ENCODE data around the gene DENND5B.
"Not testable (repeated sequence)": the region's sequence is repeated elsewhere in the genome, so short reads cannot be mapped to it uniquely, and the experiment has no call there.

DENND5B gene

DNA sequence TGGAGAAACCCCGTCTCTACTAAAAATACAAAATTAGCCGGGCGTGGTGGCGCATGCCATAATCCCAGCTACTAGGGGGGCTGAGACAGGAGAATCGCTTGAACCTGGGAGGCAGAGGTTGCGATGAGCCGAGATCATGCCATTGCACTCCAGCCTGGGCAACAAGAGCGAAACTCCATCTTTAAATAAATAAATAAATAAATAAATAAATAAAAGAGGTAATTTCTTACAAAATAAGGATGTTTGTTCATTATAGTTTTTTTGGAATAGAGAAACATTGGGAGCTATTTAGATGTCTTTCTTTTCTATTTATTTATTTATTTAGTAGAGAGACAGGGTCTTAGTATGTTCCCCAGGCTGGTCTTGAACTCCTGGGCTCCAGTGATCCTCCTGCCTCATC is 213.7 kb downstream of the DENND5B start:
- H3K4me1 ChIP-seq (ENCODE audit: control insufficient read depth in 1 of 2, insufficient read depth in 2 of 2, low read length in 2 of 2); H3K4ac ChIP-seq (ENCODE audit: low read depth, low read length); H3K79me1 ChIP-seq (ENCODE audit: low read length); H2BK120ac ChIP-seq (ENCODE audit: insufficient read depth, low read length, poor library complexity); H3K9me3 ChIP-seq (ENCODE audit: insufficient read depth, low read depth, low read length); H4K91ac ChIP-seq (ENCODE audit: low read depth, low read length); H2BK12ac ChIP-seq (ENCODE audit: low read length); H3K36me3 ChIP-seq (ENCODE audit: control insufficient read depth in 1 of 2, insufficient read depth in 2 of 2, low read length in 2 of 2); H3K79me2 ChIP-seq (ENCODE audit: control insufficient read depth, insufficient read depth, low read length, poor library complexity); H3K27ac ChIP-seq (ENCODE audit: low read depth, low read length); H3K23ac ChIP-seq (ENCODE audit: low read length); H3K9ac ChIP-seq (ENCODE audit: low read length); H3K4me2 ChIP-seq (ENCODE audit: low read length); H4K12ac ChIP-seq (ENCODE audit: low read depth, low read length); H3K18ac ChIP-seq (ENCODE audit: low read length); H3K27me3 ChIP-seq (ENCODE audit: insufficient read depth, low read length); H3K4me3 ChIP-seq (ENCODE audit: low read depth, low read length); H2AFZ ChIP-seq (ENCODE audit: insufficient read depth, low read length, poor library complexity); H2BK5ac ChIP-seq (ENCODE audit: low read depth, low read length, poor library complexity); H3K14ac ChIP-seq (ENCODE audit: low read length); DNase-seq; H2AK5ac ChIP-seq (ENCODE audit: low read length); H4K8ac ChIP-seq (ENCODE audit: low read depth, low read length): not testable (repeated sequence)
- no CpG with 5 or more reads among the region's 8 CpGs for WGBS (ENCODE audit: extremely low coverage, insufficient coverage, insufficient read length)

DNA sequence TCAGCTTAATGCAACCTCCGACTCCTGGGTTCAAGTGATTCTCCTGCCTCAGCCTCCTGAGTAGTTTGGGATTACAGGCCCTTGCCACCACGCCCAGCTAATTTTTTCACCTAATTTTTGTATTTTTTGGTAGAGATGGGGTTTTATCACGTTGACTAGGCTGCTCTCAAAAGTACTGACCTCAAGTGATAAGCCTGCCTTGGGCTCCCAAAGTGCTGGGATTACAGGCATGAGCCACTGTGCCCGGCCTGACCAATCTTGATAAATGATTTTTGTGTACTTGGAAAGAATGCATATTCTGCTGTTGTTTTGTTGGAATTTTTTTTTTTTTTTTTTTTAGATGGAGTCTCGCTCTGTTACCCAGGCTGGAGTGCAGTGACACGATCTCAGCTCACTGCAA is 215.5 kb downstream of the DENND5B start:
- H2AK5ac ChIP-seq (ENCODE audit: low read length); H4K12ac ChIP-seq (ENCODE audit: low read depth, low read length); H3K79me2 ChIP-seq (ENCODE audit: control insufficient read depth, insufficient read depth, low read length, poor library complexity); H3K4ac ChIP-seq (ENCODE audit: low read depth, low read length); H3K23ac ChIP-seq (ENCODE audit: low read length); H2AFZ ChIP-seq (ENCODE audit: insufficient read depth, low read length, poor library complexity); H3K27me3 ChIP-seq (ENCODE audit: insufficient read depth, low read length); H2BK12ac ChIP-seq (ENCODE audit: low read length); H3K4me2 ChIP-seq (ENCODE audit: low read length); H4K8ac ChIP-seq (ENCODE audit: low read depth, low read length); H3K4me1 ChIP-seq (ENCODE audit: control insufficient read depth in 1 of 2, insufficient read depth in 2 of 2, low read length in 2 of 2); H3K4me3 ChIP-seq (ENCODE audit: low read depth, low read length); H2BK120ac ChIP-seq (ENCODE audit: insufficient read depth, low read length, poor library complexity); DNase-seq; H3K27ac ChIP-seq (ENCODE audit: low read depth, low read length); H2BK5ac ChIP-seq (ENCODE audit: low read depth, low read length, poor library complexity); H3K14ac ChIP-seq (ENCODE audit: low read length); H3K18ac ChIP-seq (ENCODE audit: low read length); H4K91ac ChIP-seq (ENCODE audit: low read depth, low read length); H3K79me1 ChIP-seq (ENCODE audit: low read length); H3K9ac ChIP-seq (ENCODE audit: low read length); H3K9me3 ChIP-seq (ENCODE audit: insufficient read depth, low read depth, low read length); H3K36me3 ChIP-seq (ENCODE audit: control insufficient read depth in 1 of 2, insufficient read depth in 2 of 2, low read length in 2 of 2): not testable (repeated sequence)
- WGBS (ENCODE audit: extremely low coverage, insufficient coverage, insufficient read length), result no CpG with 5 or more reads among the region's 6 CpGs

DNA sequence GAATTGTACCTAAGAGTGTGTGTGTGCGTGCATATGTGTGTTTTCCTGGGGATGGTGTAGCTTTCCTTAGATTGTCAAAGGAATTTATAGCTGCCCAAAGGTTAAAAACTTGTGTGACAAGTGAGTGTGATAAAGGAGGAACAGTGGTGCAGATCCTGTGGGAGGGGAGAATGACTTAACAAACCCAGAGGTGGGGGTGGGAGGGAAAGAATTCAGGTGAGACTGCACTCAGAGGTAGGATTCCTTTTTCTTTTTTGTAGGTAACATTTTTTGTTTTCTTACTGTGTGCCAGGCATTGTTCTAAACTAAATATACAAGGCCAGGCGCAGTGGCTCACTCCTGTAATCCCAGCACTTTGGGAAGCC is 219.7 kb downstream of the DENND5B start:
- H2BK5ac ChIP-seq (ENCODE audit: low read depth, low read length, poor library complexity), result peak overlapping the region; percentile 19
- no peak overlapping the region for H2BK12ac ChIP-seq (ENCODE audit: low read length)
- peak overlapping the region; percentile 58 for H3K14ac ChIP-seq (ENCODE audit: low read length)
- no peak overlapping the region for H2AK5ac ChIP-seq (ENCODE audit: low read length)
- no peaks in the 10 kb centered on the region for H3K9me3 ChIP-seq (ENCODE audit: insufficient read depth, low read depth, low read length)
- H3K27ac ChIP-seq (ENCODE audit: low read depth, low read length), result peak overlapping the region; percentile 93
- H4K91ac ChIP-seq (ENCODE audit: low read depth, low read length), result peak overlapping the region; percentile 13
- peaks cover 13 to 27% of the 10 kb centered on the region in 2 experiments for H3K4me1 ChIP-seq (ENCODE audit: control insufficient read depth in 1 of 2, insufficient read depth in 2 of 2, low read length in 2 of 2)
- H3K36me3 ChIP-seq (ENCODE audit: control insufficient read depth in 1 of 2, insufficient read depth in 2 of 2, low read length in 2 of 2), result no peaks in the 10 kb centered on the region
- H3K79me1 ChIP-seq (ENCODE audit: low read length), result peaks cover 21% of the 10 kb centered on the region
- no peak overlapping the region for H3K23ac ChIP-seq (ENCODE audit: low read length)
- peak; percentile 21 to 63 for DNase-seq
- H3K27me3 ChIP-seq (ENCODE audit: insufficient read depth, low read length), result no peaks in the 10 kb centered on the region
- no peak overlapping the region for H3K4me3 ChIP-seq (ENCODE audit: low read depth, low read length)
- H3K9ac ChIP-seq (ENCODE audit: low read length), result no peak overlapping the region
- H3K79me2 ChIP-seq (ENCODE audit: control insufficient read depth, insufficient read depth, low read length, poor library complexity), result peaks cover 4% of the 10 kb centered on the region
- WGBS (ENCODE audit: extremely low coverage, insufficient coverage, insufficient read length), result no CpG with 5 or more reads among the region's 2 CpGs
- H4K12ac ChIP-seq (ENCODE audit: low read depth, low read length), result no peak overlapping the region
- H3K4ac ChIP-seq (ENCODE audit: low read depth, low read length), result no peak overlapping the region
- peak overlapping the region; percentile 62 for H3K4me2 ChIP-seq (ENCODE audit: low read length)
- H3K18ac ChIP-seq (ENCODE audit: low read length), result no peak overlapping the region
- no peak overlapping the region for H2BK120ac ChIP-seq (ENCODE audit: insufficient read depth, low read length, poor library complexity)
- peak overlapping the region; percentile 1 for H4K8ac ChIP-seq (ENCODE audit: low read depth, low read length)
- no peak overlapping the region for H2AFZ ChIP-seq (ENCODE audit: insufficient read depth, low read length, poor library complexity)

DNA sequence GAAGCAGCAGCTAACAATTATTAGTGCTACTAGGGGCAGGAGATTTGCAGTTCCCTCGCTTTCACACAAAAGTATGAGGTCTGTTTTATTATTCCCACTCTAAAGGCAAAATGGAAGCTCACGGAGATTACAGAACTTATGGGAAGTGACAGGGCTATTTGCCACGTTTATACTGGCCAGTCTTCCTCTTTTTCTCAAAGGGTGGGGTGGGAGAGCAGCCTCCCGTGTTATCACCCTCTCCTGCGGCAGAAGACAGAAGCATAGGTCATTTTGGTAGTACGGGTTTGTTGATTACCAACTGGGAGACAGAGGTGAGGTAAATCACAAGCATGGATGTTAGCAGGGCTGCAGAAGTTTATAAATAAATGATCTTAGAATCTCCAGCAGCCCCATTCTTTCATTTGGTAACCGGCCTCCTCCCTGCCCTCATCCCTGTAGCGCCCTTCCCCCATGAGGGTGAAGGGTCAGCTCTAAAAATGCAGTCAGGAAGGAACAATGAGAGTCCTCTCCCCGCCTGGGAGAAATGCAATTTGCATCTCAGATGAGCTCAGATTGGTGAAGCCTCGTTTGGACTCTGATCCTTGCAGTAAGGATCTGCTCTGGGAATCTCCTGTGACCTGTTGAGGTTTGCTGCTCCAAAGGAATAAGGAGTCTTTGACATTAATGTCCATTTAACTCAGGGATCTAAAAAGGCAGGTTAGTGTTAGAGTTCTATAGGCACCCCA is 220.2 kb downstream of the DENND5B start:
- H3K36me3 ChIP-seq (ENCODE audit: control insufficient read depth in 1 of 2, insufficient read depth in 2 of 2, low read length in 2 of 2), result no peaks in the 10 kb centered on the region
- H3K79me2 ChIP-seq (ENCODE audit: control insufficient read depth, insufficient read depth, low read length, poor library complexity), result peaks cover 4% of the 10 kb centered on the region
- H2BK120ac ChIP-seq (ENCODE audit: insufficient read depth, low read length, poor library complexity), result peak overlapping the region; percentile 73
- no peak overlapping the region for H3K9ac ChIP-seq (ENCODE audit: low read length)
- peak overlapping the region; percentile 60 for H3K14ac ChIP-seq (ENCODE audit: low read length)
- peak overlapping the region; percentile 78 for H4K8ac ChIP-seq (ENCODE audit: low read depth, low read length)
- H3K4me3 ChIP-seq (ENCODE audit: low read depth, low read length), result no peak overlapping the region
- no peak overlapping the region for H3K23ac ChIP-seq (ENCODE audit: low read length)
- peak overlapping the region; percentile 21 for H3K4ac ChIP-seq (ENCODE audit: low read depth, low read length)
- peaks cover 21% of the 10 kb centered on the region for H3K79me1 ChIP-seq (ENCODE audit: low read length)
- H3K18ac ChIP-seq (ENCODE audit: low read length), result peak overlapping the region; percentile 81
- peak overlapping the region; percentile 89 for H4K91ac ChIP-seq (ENCODE audit: low read depth, low read length)
- no CpG with 5 or more reads among the region's 10 CpGs for WGBS (ENCODE audit: extremely low coverage, insufficient coverage, insufficient read length)
- H3K4me1 ChIP-seq (ENCODE audit: control insufficient read depth in 1 of 2, insufficient read depth in 2 of 2, low read length in 2 of 2), result peaks cover 13 to 27% of the 10 kb centered on the region in 2 experiments
- H3K27me3 ChIP-seq (ENCODE audit: insufficient read depth, low read length), result no peaks in the 10 kb centered on the region
- H2BK12ac ChIP-seq (ENCODE audit: low read length), result peak overlapping the region; percentile 64
- H3K9me3 ChIP-seq (ENCODE audit: insufficient read depth, low read depth, low read length), result no peaks in the 10 kb centered on the region
- peak overlapping the region; percentile 79 for H2AFZ ChIP-seq (ENCODE audit: insufficient read depth, low read length, poor library complexity)
- H2AK5ac ChIP-seq (ENCODE audit: low read length), result peak overlapping the region; percentile 15
- peak; percentile 83 to 86 for DNase-seq
- peak overlapping the region; percentile 49 for H4K12ac ChIP-seq (ENCODE audit: low read depth, low read length)
- H2BK5ac ChIP-seq (ENCODE audit: low read depth, low read length, poor library complexity), result peak overlapping the region; percentile 74
- H3K4me2 ChIP-seq (ENCODE audit: low read length), result peak overlapping the region; percentile 62
- peak overlapping the region; percentile 93 for H3K27ac ChIP-seq (ENCODE audit: low read depth, low read length)
